ENCODE measurements around the gene TMPRSS9.

The TMPRSS9 gene

DNA sequence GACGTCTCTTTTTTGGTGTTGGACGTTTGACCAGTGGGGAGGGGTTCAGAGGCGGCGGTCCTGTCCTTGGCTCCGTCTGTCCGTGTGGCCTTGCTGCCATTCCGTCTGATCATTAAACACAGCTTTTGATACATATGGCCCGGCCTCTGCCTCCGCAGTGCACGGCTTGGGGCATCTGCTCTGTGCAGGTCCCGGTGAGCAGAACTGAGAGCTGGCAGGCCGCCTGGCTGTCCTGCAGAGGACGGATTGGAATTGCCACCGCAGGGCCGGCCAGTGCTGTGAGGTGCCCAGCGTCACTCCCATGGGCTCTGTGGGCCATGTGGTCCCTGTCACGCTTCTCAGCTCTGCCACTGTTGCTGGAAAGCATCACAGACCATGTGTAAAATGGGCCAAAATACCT lies 5.4 kb upstream of the TMPRSS9 start:
- TF ChIP-seq POLR2A (IDR thresholded peaks at IDR 0.05; ENCODE audit: low read length) (no peak), GATA1 (IDR thresholded peaks at IDR 0.05; ENCODE audit: low read depth, low read length) (no peak)

GRCh38 chr19:2355168-2356035 lies 4.7 kb upstream of the TMPRSS9 start:
- no peak for TF ChIP-seq POLR2A (IDR thresholded peaks at IDR 0.05; ENCODE audit: low read length)
- TF ChIP-seq GATA1 (IDR thresholded peaks at IDR 0.05; ENCODE audit: low read depth, low read length) = no peak
- DNase-seq = no peak

More for the DNA sequence above, 5.4 kb upstream of the TMPRSS9 start:
- DNase-seq = no peak

DNA sequence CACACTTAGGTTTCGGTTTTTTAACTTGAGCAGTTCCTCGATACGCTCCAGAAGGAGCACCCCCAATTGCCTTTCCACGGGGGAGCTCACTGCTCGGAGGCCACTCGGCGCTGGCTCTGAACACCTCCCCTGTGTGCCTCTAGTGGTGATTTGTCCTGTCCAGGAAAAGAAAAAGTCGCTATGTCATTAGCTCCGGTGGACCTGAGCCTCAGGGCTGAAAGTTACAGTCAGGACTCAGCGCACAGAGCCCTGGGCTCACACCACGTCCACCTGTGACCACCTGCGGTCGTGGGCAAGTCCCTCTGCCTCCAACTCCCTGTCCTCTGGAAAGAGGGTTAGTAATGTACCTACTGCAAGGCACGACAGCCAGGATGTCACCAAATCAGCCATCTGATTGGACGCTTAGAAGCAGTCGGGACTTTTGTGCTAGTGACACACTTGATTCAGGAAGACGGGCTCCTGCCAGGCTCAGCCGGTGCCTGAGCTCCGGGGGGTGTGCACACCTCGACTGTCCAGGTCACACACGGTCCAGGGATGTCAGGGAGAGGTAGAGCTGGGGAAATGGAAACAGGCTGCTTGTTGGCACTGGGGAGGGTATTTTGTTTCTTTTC lies 3.9 kb upstream of the TMPRSS9 start:
- no peak for DNase-seq
- no peak for TF ChIP-seq GATA1 (IDR thresholded peaks at IDR 0.05; ENCODE audit: low read depth, low read length)
- TF ChIP-seq POLR2A (IDR thresholded peaks at IDR 0.05; ENCODE audit: low read length) = no peak

DNA sequence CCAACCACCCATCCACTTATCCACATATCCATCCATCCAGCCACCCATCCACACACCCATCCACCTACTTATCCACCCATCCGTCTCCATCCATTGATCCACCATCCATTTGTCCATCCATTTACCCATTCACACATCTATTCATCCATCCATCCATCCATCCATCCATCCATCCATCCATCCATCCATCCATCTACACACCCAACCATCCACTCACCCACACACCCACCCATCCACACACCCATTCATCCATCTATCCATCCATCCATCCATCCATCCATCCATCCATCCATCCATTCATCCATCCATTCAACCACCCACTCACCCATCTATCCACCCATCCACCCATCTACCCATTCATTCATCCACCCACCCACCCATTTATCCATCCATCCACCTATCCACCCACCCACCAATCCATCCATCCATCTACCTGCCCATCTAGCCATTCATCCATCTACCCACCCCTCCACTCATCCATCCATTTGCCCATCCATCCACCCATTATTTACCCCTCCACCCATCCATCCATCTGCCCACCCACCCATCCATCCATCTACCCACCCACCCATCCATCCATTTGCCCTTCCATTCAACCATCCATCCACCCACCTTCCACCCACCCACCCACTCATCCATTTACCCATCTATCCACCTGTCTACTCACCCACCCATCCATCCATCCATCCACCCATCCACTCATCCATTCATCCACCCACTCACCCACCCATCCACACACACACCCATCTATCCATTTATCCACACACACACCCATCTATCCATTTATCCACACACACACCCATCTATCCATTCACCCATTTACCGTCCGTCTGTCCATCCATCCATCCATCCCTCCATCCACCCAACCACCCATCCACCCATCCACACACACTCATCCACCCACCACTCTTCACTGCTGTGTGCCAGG lies 2.5 kb upstream of the TMPRSS9 start:
- DNase-seq = no peak
- no peak for TF ChIP-seq POLR2A (IDR thresholded peaks at IDR 0.05; ENCODE audit: low read length)
- TF ChIP-seq GATA1 (IDR thresholded peaks at IDR 0.05; ENCODE audit: low read depth, low read length) = no peak

DNA sequence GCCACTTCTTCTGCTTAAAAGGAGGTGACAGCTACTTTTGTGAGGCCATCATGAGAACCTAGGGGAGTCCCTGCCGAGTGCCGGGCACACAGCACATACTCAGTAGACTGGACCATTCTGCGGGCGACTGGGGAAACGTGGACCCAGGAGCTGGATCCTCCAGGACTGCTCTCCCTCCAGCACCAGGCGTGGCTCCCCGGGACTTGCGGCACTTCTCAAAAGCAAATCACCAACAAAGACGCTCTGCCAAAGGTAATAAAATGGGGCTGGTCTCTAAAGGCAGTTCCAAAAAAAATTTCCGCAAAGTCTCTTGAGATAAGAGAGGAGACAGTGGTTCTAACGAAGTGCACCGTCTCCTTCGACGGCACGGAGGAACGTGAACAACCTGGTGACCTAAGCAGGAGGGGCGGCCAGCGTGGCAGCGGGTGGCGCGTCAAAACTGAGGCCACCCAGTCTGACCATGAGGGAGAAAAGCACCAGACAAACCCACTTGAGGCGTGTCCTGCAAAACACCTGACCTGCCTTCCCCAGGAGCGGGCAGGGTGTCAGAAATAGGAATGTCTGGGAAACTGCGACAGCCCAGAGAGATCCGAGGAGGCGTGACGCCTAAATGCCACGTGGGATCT lies 1.4 kb upstream of the TMPRSS9 start:
- DNase-seq = no peak
- TF ChIP-seq POLR2A (IDR thresholded peaks at IDR 0.05; ENCODE audit: low read length) (no peak), GATA1 (IDR thresholded peaks at IDR 0.05; ENCODE audit: low read depth, low read length) (no peak)

- DNase-seq = no peak
- TF ChIP-seq POLR2A (IDR thresholded peaks at IDR 0.05; ENCODE audit: low read length) = no peak
- TF ChIP-seq GATA1 (IDR thresholded peaks at IDR 0.05; ENCODE audit: low read depth, low read length) = no peak
These were observed 768 bp downstream of the TMPRSS9 start for GRCh38 chr19:2360833-2361232.

DNA sequence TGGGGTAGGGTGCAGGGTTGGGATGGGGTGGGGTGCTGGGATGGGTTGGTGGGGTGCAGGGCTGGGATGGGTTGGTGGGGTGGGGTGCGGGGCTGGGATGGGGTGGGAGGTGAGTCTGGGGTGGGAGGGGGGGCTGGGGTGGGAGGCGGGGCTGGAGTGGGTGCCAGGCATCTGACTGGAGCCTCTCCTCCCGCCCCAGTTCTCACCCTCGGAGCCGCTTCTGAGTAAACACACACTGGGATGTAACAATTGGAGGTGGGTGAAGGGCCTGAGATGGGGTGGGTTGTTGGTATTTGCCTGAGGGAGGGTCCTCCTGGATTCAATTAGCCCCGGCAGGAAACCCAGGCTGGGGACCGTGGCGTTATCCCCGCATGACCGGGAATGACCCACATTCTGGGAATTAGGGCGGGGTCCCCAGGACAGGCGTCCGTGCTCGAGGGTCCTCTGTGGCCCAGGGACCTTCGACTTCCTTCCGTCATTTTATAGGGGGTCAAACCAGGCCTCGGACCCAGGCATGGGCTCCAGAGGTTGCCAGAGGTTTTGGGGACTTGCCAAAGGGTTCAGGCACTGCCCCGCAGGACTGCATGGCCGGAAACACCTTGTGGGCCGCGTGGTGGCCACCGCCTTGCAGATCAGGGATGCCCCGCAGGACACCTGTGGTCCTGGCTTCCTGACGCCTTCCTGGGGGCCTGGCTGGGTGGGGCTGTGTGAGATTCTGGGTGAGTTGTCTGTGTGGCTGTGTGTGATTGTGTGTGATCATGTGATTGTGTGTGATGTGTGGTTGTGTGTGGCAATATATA lies 1.4 kb downstream of the TMPRSS9 start:
- TF ChIP-seq POLR2A (IDR thresholded peaks at IDR 0.05; ENCODE audit: low read length) (no peak), GATA1 (IDR thresholded peaks at IDR 0.05; ENCODE audit: low read depth, low read length) (no peak)
- DNase-seq = no peak

DNA sequence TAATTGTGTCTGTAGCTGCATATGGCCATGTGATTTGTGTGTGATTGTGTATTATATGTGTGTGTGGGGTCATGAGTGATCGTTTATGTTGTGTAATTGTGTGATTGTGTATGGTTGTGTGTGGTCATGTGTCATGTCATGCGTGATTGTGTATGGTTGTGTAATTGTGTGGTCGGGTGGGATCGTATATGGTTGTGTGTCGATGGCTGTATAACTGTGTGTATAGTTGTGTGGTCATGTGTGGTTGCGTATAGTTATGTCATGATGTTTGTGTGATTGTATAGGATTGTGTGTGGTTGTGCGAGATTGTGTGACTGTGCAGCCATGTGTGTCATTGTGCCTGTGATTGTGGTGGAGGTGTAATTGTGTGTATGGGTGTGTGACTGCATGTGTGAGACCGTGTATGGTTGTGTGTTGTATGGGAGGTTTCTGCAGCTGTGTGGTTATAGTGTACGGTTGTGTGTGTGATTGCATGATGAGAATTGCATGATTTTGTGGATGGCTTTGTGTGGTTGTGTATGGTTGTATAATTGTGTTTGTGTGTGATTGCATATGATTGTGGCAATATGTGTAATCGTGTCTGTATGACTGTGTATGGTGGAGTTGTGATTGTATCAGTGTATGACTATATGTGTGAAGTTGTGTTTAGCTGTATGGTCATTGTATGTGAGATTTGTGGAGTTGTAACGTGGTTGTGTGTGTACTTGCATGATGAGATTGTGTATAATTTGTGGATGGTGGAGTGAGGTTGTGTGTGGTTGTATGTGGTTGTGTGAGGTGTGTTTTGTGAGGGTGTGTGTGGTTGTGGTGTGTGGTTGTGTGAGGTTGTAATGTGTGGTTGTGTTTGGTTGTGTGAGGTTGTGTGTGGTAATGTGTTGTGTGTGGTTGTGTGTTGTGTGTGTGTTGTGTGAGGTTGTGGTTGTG lies 2.2 kb downstream of the TMPRSS9 start:
- no peak for DNase-seq
- no peak for TF ChIP-seq GATA1 (IDR thresholded peaks at IDR 0.05; ENCODE audit: low read depth, low read length)
- no peak for TF ChIP-seq POLR2A (IDR thresholded peaks at IDR 0.05; ENCODE audit: low read length)

DNA sequence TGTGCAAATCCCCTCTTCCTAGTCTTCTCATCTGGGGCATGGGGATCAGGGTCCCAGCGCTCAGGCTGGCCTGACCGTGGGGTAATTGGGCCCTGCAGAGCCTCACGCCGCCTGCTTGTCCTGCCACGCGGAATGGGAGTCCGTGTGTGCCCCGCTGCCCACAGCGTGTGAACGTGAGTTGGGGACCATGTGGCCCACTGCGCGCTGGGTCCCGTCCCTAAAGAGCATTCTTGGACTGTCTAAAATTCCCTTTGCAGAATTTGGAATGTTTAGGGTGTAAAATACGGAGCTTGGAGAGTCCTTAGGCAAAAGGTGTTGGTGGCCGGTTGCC lies 2.9 kb downstream of the TMPRSS9 start:
- no peak for DNase-seq
- TF ChIP-seq GATA1 (IDR thresholded peaks at IDR 0.05; ENCODE audit: low read depth, low read length) (no peak), POLR2A (IDR thresholded peaks at IDR 0.05; ENCODE audit: low read length) (no peak)

GRCh38 chr19:2363419-2363818 lies 3.4 kb downstream of the TMPRSS9 start:
- no peak for DNase-seq

DNA sequence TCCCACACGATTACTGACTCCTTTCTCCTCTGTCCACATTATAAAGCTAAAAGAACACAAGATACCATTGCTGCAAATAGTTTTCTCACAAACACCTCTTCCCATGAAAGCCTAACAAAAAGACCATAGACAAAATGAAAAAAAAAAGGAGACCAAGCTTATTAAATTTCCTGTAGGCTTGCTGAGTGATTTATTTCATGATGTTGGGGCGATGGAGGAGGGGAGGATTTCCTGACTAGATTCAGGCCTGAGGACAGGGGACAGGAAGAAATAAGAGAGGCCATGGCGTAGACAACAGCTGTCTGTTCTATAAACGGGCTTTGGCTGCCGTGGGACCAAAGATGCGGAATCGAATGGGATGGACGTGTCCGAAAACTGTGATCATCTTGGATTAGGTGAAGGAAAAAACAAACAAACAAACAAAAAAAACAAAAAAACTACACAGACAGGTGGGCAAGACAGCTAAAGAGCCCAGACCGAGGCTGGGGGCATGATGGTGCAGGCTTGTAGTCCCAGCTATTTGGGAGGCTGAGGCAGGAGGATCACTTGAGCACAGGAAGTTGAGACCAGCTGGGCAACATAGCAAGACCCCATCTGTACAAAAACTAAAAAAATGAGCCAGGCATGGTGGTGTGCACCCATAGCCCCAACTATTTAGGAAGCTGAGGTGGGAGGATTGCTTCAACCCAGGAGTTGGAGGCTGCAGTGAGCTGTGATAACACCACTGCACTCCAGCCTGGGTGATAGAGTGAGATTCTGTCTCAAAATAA lies 5.3 kb downstream of the TMPRSS9 start:
- TF ChIP-seq GATA1 (IDR thresholded peaks at IDR 0.05; ENCODE audit: low read depth, low read length) = no peak
- no peak for TF ChIP-seq POLR2A (IDR thresholded peaks at IDR 0.05; ENCODE audit: low read length)
- no peak for DNase-seq

More at GRCh38 chr19:2363419-2363818, 3.4 kb downstream of the TMPRSS9 start:
- no peak for TF ChIP-seq POLR2A (IDR thresholded peaks at IDR 0.05; ENCODE audit: low read length)
- no peak for TF ChIP-seq GATA1 (IDR thresholded peaks at IDR 0.05; ENCODE audit: low read depth, low read length)

Measured in erythroblast (primary cell).